Fibroblast of skin of abdomen (primary cell): Measurements from ENCODE around the gene POU2F1.
"Not testable (repeated sequence)": the region's sequence is repeated elsewhere in the genome, so short reads cannot be mapped to it uniquely, and the experiment has no call there.

ENCODE experiments used
- DNase-seq: peaks from one replicate; pipeline ENCODE4 v3.0.0-alpha.2; 2013

POU2F1 gene

DNA sequence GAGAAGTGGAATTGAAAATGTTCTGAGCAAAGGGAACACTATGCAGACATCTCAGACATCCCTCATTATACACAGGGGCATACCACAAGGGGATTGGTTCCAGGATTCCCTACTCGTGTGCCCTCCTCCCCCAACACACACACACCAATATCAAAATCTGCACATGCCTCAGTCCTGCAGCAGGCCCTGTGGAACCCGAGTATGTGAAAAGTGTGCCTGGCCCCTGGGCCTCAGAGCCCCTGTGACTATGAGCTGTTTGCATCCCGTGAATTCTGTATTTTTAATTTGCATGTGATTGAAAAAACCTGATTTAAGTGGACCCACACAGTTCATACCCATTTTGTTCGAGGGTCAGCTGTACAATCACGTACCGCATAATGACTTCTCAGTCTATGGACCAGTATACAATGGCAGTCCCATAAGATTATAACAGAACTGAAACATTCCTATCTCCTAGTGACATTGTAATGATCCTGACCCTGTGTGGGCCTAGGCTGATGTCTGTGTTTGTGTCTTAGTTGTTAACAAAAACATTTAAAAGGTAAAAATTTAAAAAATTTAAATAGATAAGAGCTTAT lies 11.3 kb downstream of the POU2F1 start:
- no peak for DNase-seq

DNA sequence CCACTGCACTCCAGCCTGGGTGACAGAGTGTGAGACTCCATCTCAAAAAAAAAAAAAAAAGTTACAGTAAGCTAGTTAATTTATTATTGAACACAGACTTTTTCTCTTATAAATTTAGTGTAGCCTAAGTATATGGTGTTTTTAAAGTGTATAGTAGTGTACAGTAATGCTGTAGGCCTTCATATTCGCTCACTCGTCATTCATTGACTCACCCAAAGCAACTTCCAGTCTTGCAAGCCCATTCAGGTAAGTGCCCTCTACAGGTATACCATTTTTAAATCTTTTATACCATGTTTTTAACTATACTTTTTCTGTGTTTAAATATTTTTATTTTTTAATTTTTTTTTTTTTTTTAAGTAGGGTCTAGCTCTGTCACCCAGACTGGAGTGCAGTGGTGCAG lies 12.1 kb downstream of the POU2F1 start:
- no peak for DNase-seq

- no peak for DNase-seq
Measured at GRCh38 chr1:167233373-167233772, 12.7 kb downstream of the POU2F1 start.

GRCh38 chr1:167237000-167237399 lies 16.3 kb downstream of the POU2F1 start:
- DNase-seq = no peak

DNA sequence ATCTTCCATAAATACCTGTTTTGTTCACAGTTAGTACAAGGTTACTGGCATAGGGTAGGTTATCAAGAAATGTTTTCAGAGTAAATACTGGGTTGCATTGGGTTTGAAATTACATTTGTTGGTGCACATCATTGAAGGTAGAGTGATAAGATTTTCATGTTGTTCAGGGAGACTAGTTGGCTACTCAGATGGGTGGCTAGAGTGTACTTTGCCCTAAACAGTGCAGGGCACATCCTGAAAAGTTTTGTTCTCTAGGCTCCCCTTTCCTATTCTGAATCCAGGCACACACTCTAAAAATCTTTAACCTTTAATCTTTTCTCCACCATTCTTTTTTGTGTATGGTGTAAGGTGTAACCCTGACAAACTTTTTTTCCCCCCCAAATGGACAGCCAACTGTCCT lies 18.0 kb downstream of the POU2F1 start:
- no peak for DNase-seq

DNA sequence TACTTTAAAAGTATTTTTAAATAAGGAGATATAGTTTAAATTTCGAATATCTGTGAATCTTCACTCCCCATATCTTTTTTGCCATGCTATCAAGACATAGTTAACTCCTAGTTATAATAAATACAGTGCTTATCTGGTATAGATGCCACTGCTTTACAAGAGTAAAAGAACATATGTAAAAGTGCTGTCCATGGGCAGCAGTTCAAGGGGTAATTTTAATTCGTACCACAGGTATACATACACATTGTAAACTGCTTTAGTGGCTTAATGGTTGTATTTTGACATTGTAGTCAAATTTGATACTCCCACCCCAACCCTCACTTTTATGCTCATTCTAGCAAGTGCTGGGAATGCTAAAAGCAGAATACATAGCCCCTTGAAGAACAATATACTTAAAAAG lies 18.6 kb downstream of the POU2F1 start:
- no peak for DNase-seq

DNA sequence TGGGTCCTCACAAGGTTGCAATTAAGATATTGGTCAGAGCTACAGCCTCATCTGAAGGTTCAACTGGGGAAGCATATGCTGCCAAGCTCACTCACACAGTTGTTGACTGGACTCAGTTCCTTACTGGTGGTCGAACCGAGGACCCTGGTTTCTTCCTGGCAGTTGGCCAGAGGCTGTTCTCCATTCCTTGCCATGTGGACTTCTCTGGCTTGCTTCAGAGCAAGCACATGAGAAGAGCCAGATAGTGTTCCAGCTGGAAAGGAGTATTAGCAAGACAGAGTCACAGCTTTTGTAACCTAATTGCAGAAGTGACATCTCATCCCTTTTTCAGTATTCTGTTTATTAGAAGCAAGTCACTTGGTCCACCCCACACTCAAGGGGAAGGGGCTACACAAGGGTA lies 23.6 kb downstream of the POU2F1 start:
- DNase-seq = no peak

- DNase-seq = not testable (repeated sequence)
Measured at GRCh38 chr1:167245168-167245567, 24.5 kb downstream of the POU2F1 start.

GRCh38 chr1:167246971-167247370 lies 26.3 kb downstream of the POU2F1 start:
- DNase-seq = no peak

- no peak for DNase-seq
Measured at GRCh38 chr1:167247754-167248153, 27.1 kb downstream of the POU2F1 start.

- DNase-seq = no peak
Measured at GRCh38 chr1:167248707-167249642, 28.3 kb downstream of the POU2F1 start.

DNA sequence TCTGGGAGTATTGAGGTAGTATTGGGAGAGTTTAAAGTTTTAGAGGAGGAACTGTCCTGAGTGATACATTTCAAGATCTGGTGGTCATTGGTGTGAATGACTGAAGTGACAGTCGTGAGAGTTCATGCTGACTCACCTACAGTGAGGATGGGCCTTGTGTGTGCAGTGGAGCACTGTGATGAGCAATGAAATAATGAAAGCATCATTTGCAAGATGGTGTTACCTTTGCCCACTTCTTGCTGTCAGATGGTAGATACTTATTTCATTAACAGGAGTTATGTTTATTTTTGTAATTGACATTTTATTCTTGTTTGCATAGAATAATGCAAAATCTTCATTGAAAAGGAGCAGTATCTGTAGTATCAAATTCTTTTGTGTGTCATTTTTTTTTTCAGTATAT lies 29.0 kb downstream of the POU2F1 start:
- no peak for DNase-seq

DNA sequence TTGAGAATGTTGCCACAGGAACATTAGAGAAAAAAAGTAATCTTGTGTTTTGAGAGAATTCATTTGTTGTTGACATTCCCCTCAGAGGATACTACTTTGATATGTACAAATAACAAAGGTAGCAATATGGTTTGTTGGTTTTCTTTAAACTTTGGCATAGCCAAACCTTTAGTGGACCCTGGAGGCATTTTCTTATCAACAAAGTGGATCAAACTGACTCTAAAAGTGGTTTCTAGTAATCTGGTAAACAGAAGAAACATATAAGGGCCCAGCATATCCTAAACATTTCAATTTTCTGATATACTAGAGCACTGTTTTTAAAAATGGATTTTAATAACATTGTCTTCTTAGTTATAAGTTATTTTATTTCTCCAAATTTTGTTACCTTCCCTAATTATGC lies 29.8 kb downstream of the POU2F1 start:
- no peak for DNase-seq

DNA sequence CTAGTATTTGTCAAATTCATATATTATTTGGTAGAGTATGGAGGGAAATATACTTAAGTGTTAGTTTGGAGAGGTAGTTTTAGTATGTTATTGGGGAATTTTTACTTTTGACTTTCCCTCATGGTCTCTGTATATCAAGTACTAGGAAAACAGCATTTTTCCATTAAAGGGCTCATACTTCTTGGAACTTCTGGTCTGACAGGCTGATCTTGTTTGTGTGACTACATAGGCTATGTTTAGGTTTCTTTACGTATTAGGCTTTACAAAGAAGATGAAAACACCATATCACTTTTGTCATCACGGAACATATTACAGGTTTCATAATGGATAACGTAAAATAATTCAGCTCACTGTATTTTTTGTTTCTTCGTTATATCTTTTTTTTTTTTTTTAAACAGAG lies 30.8 kb downstream of the POU2F1 start:
- DNase-seq = no peak

DNA sequence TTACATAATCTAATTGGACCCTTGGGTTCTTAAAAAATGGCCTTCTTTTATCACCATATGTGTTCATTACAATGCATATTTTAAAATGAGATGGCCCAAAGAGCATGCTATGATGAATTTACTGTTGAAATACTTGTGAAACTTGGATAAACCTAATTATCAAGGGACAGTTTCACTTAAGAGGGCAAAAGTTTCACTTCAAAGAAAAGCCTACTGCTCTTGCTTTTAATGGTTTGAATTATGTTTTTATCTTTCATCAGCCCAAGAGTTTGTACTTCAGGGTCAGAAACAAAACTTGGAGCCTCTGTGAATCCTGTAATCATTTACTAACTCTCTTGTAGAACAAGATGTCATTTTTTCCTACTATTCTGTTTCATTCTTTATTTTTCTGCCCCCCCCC lies 32.3 kb downstream of the POU2F1 start:
- DNase-seq = no peak

DNA sequence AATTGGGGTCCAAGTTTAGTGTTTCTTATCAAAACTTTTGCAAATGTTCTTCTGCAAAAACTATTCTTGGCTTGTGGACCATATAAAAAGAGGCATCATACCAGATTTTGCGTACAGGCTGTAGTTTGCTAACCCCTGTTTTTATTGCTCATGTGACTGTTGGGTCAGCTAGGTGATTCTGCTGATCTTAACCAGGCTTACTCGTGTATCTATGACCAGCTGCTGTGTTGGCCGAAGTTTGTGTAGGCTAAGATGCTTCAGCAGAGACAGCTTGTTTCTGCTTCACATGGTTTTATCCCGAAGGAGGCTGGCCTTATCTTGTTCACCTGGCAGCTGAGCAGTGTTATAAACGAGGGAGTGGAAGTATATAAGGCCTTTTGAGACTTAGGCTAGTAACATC lies 38.2 kb downstream of the POU2F1 start:
- DNase-seq = no peak

DNA sequence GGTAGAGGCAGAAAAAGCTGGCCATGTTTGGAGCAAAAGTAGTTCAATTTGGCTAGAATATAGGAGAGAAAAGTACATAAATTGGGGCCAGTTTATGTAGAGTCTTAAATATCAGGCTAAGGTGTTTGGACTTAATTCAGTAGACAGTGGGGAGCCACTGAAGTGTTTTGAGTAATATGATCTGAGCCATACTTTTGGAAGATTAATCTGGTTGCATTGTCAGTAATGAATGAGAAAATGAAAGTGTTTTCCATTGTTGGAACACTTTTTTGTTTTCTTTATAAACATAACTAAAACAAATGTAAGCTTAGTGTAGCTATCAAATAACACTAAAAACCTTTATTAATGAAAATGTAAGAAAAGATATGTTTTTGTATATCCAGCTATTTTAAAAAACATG lies 42.1 kb downstream of the POU2F1 start:
- no peak for DNase-seq

- no peak for DNase-seq
Measured at GRCh38 chr1:167263344-167263743, 42.7 kb downstream of the POU2F1 start.

- no peak for DNase-seq
Measured at GRCh38 chr1:167263819-167264464, 43.3 kb downstream of the POU2F1 start.

DNA sequence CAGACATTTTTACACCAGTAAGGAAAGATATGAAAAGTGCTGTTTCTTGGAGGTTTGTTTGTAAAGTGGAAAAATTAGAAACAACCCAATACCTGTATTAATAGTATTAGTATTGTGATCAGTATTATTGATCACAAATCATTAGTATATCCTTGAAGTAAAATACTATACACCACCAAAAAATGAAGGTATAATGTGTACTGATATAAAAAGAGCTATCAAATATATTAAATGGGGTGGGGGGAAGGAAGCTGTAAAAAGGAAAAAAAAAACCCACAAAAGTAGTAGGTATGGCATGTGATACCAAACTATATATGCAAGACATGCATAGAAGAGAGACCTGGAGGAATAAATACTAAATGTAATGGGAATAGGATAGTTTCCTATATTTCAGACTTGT lies 46.3 kb downstream of the POU2F1 start:
- no peak for DNase-seq

GRCh38 chr1:167268347-167268787 lies 47.7 kb downstream of the POU2F1 start:
- no peak for DNase-seq

DNA sequence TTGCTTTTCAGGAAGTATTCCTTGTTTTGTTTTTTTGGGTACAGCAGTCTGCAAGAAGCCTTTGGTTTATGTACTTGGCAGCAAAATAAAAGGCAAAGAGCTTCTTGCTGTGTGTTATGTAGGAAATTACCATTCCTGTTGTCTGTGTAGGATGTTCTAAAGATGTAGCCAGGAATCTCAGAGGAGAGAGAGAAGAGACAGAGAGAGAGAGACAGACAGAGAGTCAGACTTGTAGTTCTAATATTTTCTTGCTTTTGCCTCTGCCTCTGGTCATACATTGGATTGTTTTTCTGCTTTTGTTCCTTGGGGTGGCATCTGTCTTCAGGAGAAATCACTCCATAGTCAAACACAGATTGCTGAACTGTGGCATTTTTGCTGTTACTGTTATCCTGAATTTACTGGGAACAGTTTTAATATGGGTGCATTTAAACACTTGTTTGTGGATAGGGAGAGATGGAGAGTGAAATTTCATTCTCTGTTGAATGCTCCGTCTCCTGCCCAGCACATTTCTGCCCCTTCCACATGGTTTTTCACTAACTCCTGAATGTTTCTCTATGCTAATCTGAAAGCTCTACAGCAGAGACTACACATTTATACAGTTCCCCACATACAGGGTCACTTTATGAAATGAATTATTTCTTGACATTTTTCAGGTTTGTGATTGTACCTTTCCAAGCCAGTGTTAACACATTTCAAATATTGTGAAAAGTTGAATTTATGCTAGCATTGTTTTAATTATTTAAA lies 49.8 kb downstream of the POU2F1 start:
- DNase-seq = no peak

- no peak for DNase-seq
Measured at GRCh38 chr1:167272369-167272957, 51.8 kb downstream of the POU2F1 start.
